NCI-H82 (cell line): ENCODE data around the gene SLC37A2.
"Not testable (repeated sequence)": the region's sequence is repeated elsewhere in the genome, so short reads cannot be mapped to it uniquely, and the experiment has no call there.

Experiments used
- DNase-seq: peaks from one replicate; lab custom pipeline; 2025; lab: John Stamatoyannopoulos, UW

SLC37A2 gene

GRCh38 chr11:125062931-125063428 is at the start of gene SLC37A2:
Gene SLC37A2 (plus strand): TSS chr11:125063305. CDS start chr11:125063368, 63 bp downstream.
- DNase-seq: no peak

- no peak for DNase-seq
These were observed 46.7 kb upstream of the SLC37A2 start for GRCh38 chr11:125016413-125016812.

DNA sequence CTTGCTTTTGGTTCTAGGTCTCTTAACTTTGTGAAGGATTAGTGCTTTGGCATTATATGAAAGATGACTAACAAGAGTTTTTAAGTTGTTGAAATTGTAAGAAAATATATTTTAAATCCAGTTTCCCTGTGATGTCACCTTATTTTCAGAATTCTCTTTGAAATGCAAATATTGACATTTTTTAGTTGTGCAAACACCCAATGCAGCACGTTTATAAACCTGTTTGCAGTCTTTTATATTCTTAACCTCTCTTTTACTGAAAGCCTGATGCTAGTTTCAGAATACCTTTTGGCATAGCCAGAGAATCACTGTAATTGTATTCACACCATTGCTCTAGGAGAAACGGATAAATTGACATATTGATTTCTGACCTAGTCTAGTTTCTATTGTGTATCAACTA is 42.8 kb upstream of the SLC37A2 start:
- no peak for DNase-seq

- no peak for DNase-seq
These were observed 40.6 kb upstream of the SLC37A2 start for GRCh38 chr11:125022551-125022950.

DNA sequence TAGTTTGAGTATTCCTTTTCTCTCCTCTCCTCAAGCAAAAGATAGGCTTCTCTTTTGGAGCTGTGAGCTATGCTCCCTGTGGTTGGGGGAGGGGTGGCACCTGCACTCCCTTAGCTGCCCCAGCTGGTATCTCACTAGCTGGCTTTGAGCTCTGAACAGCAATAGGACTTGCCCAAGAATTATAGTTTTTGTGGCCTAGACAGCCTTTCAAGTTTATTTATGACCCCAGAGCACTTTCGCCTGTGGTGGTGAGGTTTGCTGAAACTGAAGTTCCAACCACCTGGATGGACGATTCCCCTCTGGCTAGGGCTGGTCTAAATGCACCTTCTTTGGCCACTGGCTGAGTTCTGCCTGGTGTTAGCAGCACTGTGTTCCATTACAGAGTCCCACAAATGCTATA is 37.1 kb upstream of the SLC37A2 start:
- DNase-seq: peak; percentile 10

DNA sequence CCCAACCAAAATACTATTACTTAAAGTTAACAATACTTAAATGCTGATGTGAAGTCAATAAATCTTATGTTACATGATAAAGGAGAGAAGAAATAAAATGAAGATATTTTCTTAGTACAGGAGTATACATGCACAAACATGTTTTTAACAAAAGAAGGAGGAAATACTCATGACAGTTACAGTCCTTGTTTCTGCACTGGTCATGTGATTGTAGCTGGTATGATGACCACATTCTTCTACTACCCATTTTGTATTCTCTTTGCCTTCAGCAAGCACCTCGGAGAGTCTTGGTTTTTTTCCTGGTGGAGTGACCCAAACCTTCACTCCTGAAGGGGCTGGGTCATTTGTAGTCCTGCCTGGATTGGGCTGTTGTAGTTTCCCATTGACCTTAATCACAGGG is 33.7 kb upstream of the SLC37A2 start:
- not testable (repeated sequence) for DNase-seq

DNA sequence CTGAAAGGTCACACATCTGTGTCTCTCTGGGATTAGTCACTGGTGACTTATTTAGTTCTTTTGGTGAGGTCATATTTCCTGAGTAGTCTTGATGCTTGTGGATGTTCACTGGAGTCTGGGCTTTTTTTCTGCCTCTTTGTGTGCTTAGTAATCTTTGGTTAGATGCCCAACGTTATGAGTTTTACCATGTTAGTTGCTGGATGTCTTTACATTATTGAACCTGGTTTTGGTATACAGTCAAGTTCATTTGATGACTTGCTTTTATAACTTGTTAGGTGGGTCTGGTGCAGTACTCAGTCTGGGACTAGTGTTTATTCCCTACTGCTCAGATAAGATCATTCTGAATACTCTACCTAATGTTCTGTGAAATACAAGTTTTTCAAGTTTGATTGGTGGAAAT is 26.2 kb upstream of the SLC37A2 start:
- no peak for DNase-seq

GRCh38 chr11:125049164-125049792 is 13.8 kb upstream of the SLC37A2 start:
- no peak for DNase-seq

DNA sequence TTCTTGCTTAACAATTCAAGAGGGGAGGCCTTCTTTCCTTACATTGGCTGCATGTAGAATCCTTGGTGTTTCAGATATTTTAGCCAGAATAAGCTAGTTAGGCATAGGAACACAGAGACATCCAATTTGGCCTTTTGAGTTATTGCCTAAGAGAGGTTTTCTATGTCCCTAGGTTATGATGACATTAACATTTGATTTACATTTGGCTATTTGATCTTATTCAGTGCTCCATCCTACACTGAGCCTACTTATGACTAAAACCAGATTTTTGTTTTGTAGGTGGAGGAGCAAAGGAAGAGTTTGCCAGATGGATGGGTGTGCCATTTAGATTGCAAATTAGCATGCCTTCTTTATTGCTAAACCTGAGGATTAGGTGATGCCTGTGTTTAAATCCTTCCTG is 11.1 kb upstream of the SLC37A2 start:
- DNase-seq: no peak

- DNase-seq: no peak
These were observed 9.9 kb upstream of the SLC37A2 start for GRCh38 chr11:125053167-125053566.

- peak; percentile 35 for DNase-seq
These were observed 7.9 kb upstream of the SLC37A2 start for GRCh38 chr11:125055107-125055715.

GRCh38 chr11:125056111-125056510 is 7.0 kb upstream of the SLC37A2 start:
- not testable (repeated sequence) for DNase-seq

DNA sequence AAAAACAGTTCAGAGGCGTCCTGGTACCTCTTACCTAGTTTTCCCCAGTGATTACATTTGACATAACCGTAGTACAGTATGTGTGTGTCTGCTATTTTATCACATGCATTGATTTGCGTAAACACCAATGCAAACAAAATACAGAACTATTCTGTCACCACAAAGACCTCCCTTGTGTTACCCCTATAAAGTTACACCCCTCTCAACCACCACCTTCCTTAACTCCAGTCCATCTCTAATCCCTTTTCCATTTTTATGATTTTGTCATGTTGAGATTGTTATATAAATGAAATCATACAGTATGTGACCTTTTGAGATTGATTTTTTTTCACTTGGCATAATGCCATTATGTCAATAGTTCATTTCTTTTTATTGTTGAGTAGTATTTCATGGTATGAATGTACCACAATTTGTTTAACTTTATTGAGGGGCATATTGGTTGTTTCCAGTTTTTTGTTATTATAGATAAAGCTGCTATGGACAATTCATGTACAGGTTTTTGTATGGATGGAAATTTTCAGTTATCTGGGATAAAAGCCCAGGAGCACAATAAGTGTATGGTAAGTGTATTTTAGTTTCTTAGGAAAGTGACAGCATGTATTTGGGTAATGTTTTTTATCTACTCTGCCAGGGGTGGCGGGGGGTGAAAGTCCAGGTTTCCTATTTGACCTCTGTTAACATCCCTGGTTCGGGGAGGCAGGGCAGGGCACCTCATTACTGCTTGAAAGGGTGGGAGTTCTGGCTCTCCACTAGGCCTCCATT is 6.0 kb upstream of the SLC37A2 start:
- no peak for DNase-seq

DNA sequence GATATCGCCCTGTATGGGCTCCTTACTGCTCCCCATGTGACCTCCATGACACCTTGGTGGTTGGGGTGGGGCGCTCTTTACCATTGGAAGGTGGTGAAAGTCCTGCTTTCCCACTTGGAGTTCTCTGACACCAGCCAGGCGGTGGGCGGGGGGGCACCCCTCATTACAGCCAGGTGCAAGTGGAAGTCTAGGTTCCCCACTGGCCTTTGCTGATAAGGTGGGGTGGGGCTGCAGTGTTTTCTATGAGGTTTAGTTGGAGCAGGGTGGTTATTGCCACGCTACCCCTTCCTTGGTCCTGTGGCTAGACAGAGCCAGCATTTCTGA is 5.5 kb upstream of the SLC37A2 start:
- DNase-seq: no peak

- DNase-seq: no peak
These were observed 1.8 kb upstream of the SLC37A2 start for GRCh38 chr11:125061281-125061680.

DNA sequence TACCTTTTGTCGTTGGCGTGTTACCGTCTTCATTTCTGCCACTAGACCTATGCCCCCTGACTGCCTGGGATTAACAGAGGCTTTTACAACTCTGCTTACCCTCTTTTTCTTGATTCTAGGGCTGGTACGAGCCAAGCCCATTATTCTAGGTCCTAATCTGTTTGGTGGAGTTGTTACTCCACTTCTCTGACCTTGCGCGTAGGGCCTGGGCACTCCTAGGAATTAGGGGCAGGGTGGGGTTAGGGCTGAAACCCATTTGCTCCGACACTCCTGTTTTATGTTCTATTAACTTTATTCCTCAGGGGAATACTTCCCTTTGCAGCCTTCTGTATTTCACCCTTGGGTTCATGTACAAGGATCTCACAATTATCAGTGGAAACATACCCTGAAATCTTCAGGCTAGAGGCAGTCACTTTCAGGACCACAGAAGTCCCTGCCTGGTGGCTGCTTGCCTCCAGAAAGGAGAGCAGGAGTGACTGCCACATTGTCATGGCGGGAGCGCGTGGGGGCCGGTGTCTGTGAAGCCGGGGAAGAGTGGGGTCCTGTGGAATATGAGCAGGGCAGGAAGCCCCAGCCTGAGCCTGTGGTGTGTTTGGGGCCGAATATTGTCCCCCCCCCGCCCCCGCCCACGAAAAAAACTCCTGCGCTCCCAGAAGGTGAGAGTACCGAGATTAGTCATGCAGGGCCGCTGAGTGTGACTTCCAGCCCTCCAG is 731 bp upstream of the SLC37A2 start:
- DNase-seq: no peak

DNA sequence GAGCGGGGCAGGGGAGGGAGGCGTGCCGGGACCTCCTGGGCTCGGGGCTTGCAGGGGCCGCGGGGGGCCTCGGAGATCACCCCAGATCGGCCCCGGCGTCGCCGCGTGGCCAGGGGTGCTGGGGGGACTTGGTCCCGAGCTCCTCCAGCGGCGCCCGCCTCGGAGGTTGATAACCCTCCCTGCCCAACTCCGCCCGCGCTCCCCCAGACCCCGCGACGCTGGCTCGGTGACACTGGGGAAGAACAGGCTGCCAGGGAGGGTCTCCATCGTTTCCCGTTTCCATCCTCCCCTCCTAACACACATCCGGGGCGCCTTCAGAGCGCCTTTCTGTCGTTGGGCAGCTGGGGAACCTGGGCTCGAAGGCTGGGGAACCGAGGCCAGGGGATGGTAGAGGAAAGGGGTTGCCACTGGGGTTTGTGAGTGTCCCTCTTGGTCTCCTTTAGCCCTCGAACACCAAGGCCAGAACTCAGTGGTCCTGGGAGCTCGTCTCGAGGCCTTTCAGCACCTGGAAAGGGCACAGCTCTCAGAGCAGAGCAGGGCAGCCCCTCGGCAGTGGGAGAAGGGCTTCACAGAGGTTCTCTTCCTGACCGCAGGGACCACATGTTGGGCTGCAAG is 431 bp downstream of the SLC37A2 start:
- DNase-seq: no peak

- no peak for DNase-seq
These were observed 965 bp downstream of the SLC37A2 start for GRCh38 chr11:125064070-125064469.

- DNase-seq: no peak
These were observed 5.3 kb downstream of the SLC37A2 start for GRCh38 chr11:125068368-125068767.

GRCh38 chr11:125069008-125069407 is 5.9 kb downstream of the SLC37A2 start:
- no peak for DNase-seq

GRCh38 chr11:125069796-125070195 is 6.7 kb downstream of the SLC37A2 start:
- DNase-seq: no peak

GRCh38 chr11:125070699-125071254 is 7.7 kb downstream of the SLC37A2 start:
- DNase-seq: no peak
